Left ventricle myocardium inferior (tissue), 1 donor: ENCODE measurements around the gene STK25. TPM values are rescaled to one million over a fixed set of nuclear protein-coding genes. Genes with fewer than 3 reads are reported as not detected.

ENCODE experiments used
- DNase-seq: peaks from one replicate; pipeline ENCODE4 v3.0.0-alpha.2; 2020
- H3K27ac ChIP-seq: fragments of 200-600 bp; replicated peaks from 2 replicates; pipeline ENCODE4 v1.8.0; 2021
- H3K27me3 ChIP-seq: fragments of 200-600 bp; 2 replicates; pipeline ENCODE4 v1.8.0; 2021; ENCODE audit warnings: low read depth
- H3K36me3 ChIP-seq: fragments of 200-600 bp; 2 replicates; pipeline ENCODE4 v1.8.0; 2021
- H3K4me1 ChIP-seq: fragments of 200-600 bp; 2 replicates; pipeline ENCODE4 v1.8.0; 2021
- H3K4me3 ChIP-seq: fragments of 200-600 bp; 2 replicates; pipeline ENCODE4 v1.8.0; 2021; ENCODE audit warnings: mild to moderate bottlenecking, moderate library complexity
- H3K9me3 ChIP-seq: fragments of 200-600 bp; replicated peaks from 2 replicates; pipeline ENCODE4 v1.8.0; 2021
- CTCF ChIP-seq: fragments of 200-600 bp; IDR thresholded peaks from 2 replicates; pipeline ENCODE4 v1.8.0; 2021; ENCODE audit warnings: antibody characterized with exemption, mild to moderate bottlenecking, borderline replicate concordance
- intact Hi-C: fragments of 100-400 bp; cut with micrococcal nuclease; formaldehyde crosslinking; loops from one replicate; pipeline ENCODE4 v1.11.0; 2022
- total RNA-seq: library from RNA; stranded (reverse); fragmentation: NEBNext Ultra II Directional; extraction: Animal tissue kit (Norgen Biotek cat#: 25700); gene quantifications from one replicate; pipeline ENCODE4 v1.2.1, GENCODE V29; 2021
- donor health status: DM: no; HTN: yes; CAD: no; lungs with severe emphysema.

STK25 gene
- total RNA-seq, 1 donor from 2014 or later = 89.1 TPM

DNA sequence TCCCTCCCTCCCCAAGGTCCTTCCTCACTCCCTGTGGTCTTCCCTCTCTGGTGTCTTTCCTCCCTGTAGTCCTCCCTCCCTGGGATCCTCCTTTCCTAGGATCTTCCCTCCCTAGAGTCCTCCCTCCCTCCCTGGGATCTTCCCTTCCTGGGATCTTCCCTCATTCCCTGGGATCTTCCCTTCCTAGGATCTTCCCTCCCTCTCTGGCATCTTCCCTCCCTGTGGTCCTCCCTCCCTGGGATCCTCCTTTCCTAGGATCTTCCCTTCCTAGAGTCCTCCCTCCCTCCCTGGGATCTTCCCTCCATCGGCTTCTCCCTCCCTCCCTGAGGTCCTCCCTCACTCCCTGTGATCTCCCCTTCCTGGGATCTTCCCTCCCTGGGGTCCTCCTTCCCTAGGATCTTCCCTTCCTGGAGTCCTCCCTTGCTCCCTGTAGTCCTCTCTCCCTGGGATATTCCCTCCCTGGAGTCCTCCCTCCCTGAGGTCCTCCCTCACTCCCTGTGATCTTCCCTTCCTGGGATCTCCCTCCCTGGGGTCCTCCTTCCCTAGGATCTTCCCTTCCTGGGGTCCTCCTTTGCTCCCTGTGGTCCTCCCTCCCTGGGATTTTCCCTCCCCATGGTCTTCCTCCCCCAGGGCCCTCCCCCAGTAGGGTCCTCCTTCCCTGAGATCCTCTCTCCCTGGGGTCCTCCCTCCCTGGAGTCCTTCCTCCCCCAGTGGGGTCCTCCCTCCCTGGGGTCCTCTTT lies 23.0 kb downstream of the STK25 start:
- Histone ChIP-seq H3K4me3 (no peak overlapping the region), H3K36me3 (peaks cover 36% of the 10 kb centered on the region), H3K9me3 (no peaks in the 10 kb centered on the region), H3K27ac (no peak overlapping the region), H3K4me1 (no peaks in the 10 kb centered on the region), H3K27me3 (no peaks in the 10 kb centered on the region)
- no peak for TF ChIP-seq CTCF
- DNase-seq = no peak
- intact Hi-C loops = no loop called here

GRCh38 chr2:241483305-241483704 lies 25.1 kb downstream of the STK25 start:
- H3K27ac ChIP-seq = no peak overlapping the region
- intact Hi-C loops = no loop called here
- no peak overlapping the region for H3K4me3 ChIP-seq
- no peak for DNase-seq
- no peak for TF ChIP-seq CTCF
- no peaks in the 10 kb centered on the region for H3K27me3 ChIP-seq
- H3K36me3 ChIP-seq = peaks cover 36% of the 10 kb centered on the region
- H3K9me3 ChIP-seq = no peaks in the 10 kb centered on the region
- no peaks in the 10 kb centered on the region for H3K4me1 ChIP-seq

- DNase-seq = no peak
- no peaks in the 10 kb centered on the region for H3K9me3 ChIP-seq
- H3K27me3 ChIP-seq = no peaks in the 10 kb centered on the region
- no peak overlapping the region for H3K4me3 ChIP-seq
- intact Hi-C loops = no loop called here
- no peak overlapping the region for H3K27ac ChIP-seq
- TF ChIP-seq CTCF = no peak
- peaks cover 45% of the 10 kb centered on the region for H3K36me3 ChIP-seq
- no peaks in the 10 kb centered on the region for H3K4me1 ChIP-seq
Measured at GRCh38 chr2:241482126-241482955, 26.0 kb downstream of the STK25 start.

DNA sequence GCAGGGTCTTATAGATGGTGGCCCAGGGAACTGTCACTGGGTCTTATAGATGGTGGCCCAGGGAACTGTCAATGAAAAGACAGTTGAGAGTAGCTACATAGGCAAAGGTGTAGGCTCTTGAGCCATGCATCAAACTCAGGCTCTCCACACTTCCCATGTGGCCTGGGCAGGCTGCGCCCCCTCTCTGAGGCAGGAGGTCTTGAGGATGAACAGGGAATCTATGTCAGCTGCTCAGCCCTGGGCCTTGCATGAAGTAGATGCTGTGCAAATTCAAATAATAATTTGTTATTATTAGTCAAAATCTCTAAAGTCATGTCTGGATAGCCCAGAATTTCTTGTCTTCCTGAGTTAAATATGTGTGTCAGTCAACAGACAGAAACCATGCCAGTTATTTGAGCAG lies 26.7 kb downstream of the STK25 start:
- H3K27ac ChIP-seq = no peak overlapping the region
- no peaks in the 10 kb centered on the region for H3K4me1 ChIP-seq
- no peak overlapping the region for H3K4me3 ChIP-seq
- peaks cover 45% of the 10 kb centered on the region for H3K36me3 ChIP-seq
- H3K9me3 ChIP-seq = no peaks in the 10 kb centered on the region
- H3K27me3 ChIP-seq = no peaks in the 10 kb centered on the region
- intact Hi-C loops = no loop called here
- TF ChIP-seq CTCF = no peak
- no peak for DNase-seq

DNA sequence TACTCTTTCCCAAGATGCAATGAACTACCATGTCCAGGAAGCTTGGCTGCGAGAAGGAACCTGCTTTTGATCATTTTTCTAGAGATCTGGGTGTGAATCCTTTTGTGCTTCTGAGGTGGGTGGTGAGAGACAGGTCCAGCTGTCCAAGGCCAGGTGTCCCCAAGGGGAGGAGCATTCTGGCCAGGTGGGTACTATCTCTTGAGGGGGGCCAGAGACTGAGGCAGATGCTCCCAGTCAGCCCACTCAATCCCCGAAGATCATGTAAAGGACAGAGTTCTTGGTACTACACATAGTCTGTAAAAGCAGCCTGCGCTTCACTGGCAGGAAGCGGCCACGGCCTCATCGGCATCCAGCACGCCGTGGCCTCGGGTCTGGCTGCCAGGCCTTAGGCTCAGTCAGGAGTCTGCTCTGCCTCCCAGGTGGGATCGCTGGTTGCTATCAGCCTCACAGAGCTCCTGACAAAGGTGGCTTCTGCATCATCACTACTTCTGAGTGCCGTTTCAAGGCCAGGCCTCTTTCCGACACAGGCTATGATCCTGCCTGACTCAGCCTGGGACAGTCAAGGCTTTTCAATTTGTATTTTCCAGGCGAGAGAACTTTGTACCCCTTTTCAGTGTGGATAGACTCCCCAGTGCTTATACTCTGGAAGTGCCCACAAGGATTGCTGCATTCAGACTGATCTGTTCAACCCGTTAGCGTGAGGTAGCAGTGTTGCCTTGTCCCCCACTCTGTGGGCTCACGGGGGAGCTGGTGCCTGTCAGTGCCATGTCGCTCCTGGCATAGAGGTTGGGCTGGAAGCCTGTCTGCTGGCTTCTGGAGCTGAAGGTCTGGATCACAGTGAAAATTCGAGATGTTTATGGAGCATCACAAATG lies 29.1 kb downstream of the STK25 start:
- Histone ChIP-seq H3K9me3 (no peaks in the 10 kb centered on the region), H3K4me3 (no peak overlapping the region), H3K36me3 (peaks cover 51% of the 10 kb centered on the region), H3K4me1 (no peaks in the 10 kb centered on the region), H3K27me3 (no peaks in the 10 kb centered on the region), H3K27ac (no peak overlapping the region)
- no peak for DNase-seq
- TF ChIP-seq CTCF = no peak
- intact Hi-C loops = no loop called here
